ENCODE results near the gene CMTM2. TPM values are rescaled to one million over a fixed set of nuclear protein-coding genes. Genes with fewer than 3 reads are reported as not detected.

The CMTM2 gene
- total RNA-seq, 2 donors from 2014 or later: not detected

GRCh38 chr16:66568355-66568754, 10.9 kb upstream of the CMTM2 start:
- no peak overlapping the region for H3K27ac Mint-ChIP-seq
- TF ChIP-seq, protein P1, sequence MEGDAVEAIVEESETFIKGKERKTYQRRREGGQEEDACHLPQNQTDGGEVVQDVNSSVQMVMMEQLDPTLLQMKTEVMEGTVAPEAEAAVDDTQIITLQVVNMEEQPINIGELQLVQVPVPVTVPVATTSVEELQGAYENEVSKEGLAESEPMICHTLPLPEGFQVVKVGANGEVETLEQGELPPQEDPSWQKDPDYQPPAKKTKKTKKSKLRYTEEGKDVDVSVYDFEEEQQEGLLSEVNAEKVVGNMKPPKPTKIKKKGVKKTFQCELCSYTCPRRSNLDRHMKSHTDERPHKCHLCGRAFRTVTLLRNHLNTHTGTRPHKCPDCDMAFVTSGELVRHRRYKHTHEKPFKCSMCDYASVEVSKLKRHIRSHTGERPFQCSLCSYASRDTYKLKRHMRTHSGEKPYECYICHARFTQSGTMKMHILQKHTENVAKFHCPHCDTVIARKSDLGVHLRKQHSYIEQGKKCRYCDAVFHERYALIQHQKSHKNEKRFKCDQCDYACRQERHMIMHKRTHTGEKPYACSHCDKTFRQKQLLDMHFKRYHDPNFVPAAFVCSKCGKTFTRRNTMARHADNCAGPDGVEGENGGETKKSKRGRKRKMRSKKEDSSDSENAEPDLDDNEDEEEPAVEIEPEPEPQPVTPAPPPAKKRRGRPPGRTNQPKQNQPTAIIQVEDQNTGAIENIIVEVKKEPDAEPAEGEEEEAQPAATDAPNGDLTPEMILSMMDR (conservative IDR thresholded peaks at IDR 0.05): no peak

GRCh38 chr16:66569131-66569530, 10.1 kb upstream of the CMTM2 start:
- TF ChIP-seq, protein P1 (conservative IDR thresholded peaks at IDR 0.05): no peak
- H3K4me1 ChIP-seq (ENCODE audit: control insufficient read depth, insufficient read depth, low read length): no peaks in the 10 kb centered on the region
- no peak overlapping the region for H3K9ac ChIP-seq (ENCODE audit: extremely low read depth, low read length, poor library complexity, severe bottlenecking)
- H3K27ac ChIP-seq (ENCODE audit: low read depth, low read length): no peak overlapping the region
- H3K9me3 ChIP-seq (ENCODE audit: control insufficient read depth, low read length): no peaks in the 10 kb centered on the region
- WGBS, 2 experiments (ENCODE audit: insufficient coverage in 1 of 2, insufficient read length in 1 of 2): 100% methylated on average over 1 of the region's 1 CpG
- Mint-ChIP-seq H3K9me3 (no peaks in the 10 kb centered on the region), H3K27me3 (ENCODE audit: insufficient read depth) (peaks cover 1% of the 10 kb centered on the region), H3K4me1 (no peaks in the 10 kb centered on the region), H3K36me3 (ENCODE audit: low read depth) (peaks cover 20% of the 10 kb centered on the region), H3K4me3 (no peak overlapping the region), H3K27ac (no peak overlapping the region)
- H3K36me3 ChIP-seq (ENCODE audit: control insufficient read depth, insufficient read depth, low read length): peaks cover 5% of the 10 kb centered on the region
- H3K27me3 ChIP-seq (ENCODE audit: control insufficient read depth, insufficient read depth, low read length, poor library complexity, severe bottlenecking): no peaks in the 10 kb centered on the region
- no peak for DNase-seq
- H3K4me3 ChIP-seq (ENCODE audit: low read length): no peak overlapping the region

More at GRCh38 chr16:66568355-66568754, 10.9 kb upstream of the CMTM2 start:
- no peak overlapping the region for H3K9ac ChIP-seq (ENCODE audit: extremely low read depth, low read length, poor library complexity, severe bottlenecking)
- no peaks in the 10 kb centered on the region for H3K27me3 ChIP-seq (ENCODE audit: control insufficient read depth, insufficient read depth, low read length, poor library complexity, severe bottlenecking)
- H3K9me3 ChIP-seq (ENCODE audit: control insufficient read depth, low read length): no peaks in the 10 kb centered on the region
- no peak overlapping the region for H3K4me3 Mint-ChIP-seq
- H3K9me3 Mint-ChIP-seq: no peaks in the 10 kb centered on the region
- peaks cover 20% of the 10 kb centered on the region for H3K36me3 Mint-ChIP-seq (ENCODE audit: low read depth)
- H3K4me1 Mint-ChIP-seq: no peaks in the 10 kb centered on the region
- no peak overlapping the region for H3K27ac ChIP-seq (ENCODE audit: low read depth, low read length)
- H3K4me3 ChIP-seq (ENCODE audit: low read length): no peak overlapping the region
- peaks cover 1% of the 10 kb centered on the region for H3K27me3 Mint-ChIP-seq (ENCODE audit: insufficient read depth)
- no peaks in the 10 kb centered on the region for H3K4me1 ChIP-seq (ENCODE audit: control insufficient read depth, insufficient read depth, low read length)
- WGBS, 2 experiments (ENCODE audit: insufficient coverage in 1 of 2, insufficient read length in 1 of 2): 95 to 100% methylated on average over 2 of the region's 2 CpGs
- peaks cover 5% of the 10 kb centered on the region for H3K36me3 ChIP-seq (ENCODE audit: control insufficient read depth, insufficient read depth, low read length)
- no peak for DNase-seq

GRCh38 chr16:66569827-66570405, 9.3 kb upstream of the CMTM2 start:
- no peak overlapping the region for H3K4me3 Mint-ChIP-seq
- H3K36me3 Mint-ChIP-seq (ENCODE audit: low read depth): peaks cover 20% of the 10 kb centered on the region
- no peaks in the 10 kb centered on the region for H3K4me1 ChIP-seq (ENCODE audit: control insufficient read depth, insufficient read depth, low read length)
- H3K27me3 ChIP-seq (ENCODE audit: control insufficient read depth, insufficient read depth, low read length, poor library complexity, severe bottlenecking): no peaks in the 10 kb centered on the region
- H3K4me1 Mint-ChIP-seq: no peaks in the 10 kb centered on the region
- peaks cover 5% of the 10 kb centered on the region for H3K36me3 ChIP-seq (ENCODE audit: control insufficient read depth, insufficient read depth, low read length)
- no peak overlapping the region for H3K27ac ChIP-seq (ENCODE audit: low read depth, low read length)
- peaks cover 1% of the 10 kb centered on the region for H3K27me3 Mint-ChIP-seq (ENCODE audit: insufficient read depth)
- H3K27ac Mint-ChIP-seq: no peak overlapping the region
- TF ChIP-seq, protein P1 (conservative IDR thresholded peaks at IDR 0.05): no peak
- no peaks in the 10 kb centered on the region for H3K9me3 ChIP-seq (ENCODE audit: control insufficient read depth, low read length)
- WGBS, 2 experiments (ENCODE audit: insufficient coverage in 1 of 2, insufficient read length in 1 of 2): 86 to 89% methylated on average over 2 to 3 of the region's 3 CpGs
- H3K9me3 Mint-ChIP-seq: no peaks in the 10 kb centered on the region
- H3K9ac ChIP-seq (ENCODE audit: extremely low read depth, low read length, poor library complexity, severe bottlenecking): no peak overlapping the region
- no peak for DNase-seq
- no peak overlapping the region for H3K4me3 ChIP-seq (ENCODE audit: low read length)

Measured in endodermal cell (in vitro differentiated cells).